ENCODE results near the gene HBE1.
"Not testable (repeated sequence)": the region's sequence is repeated elsewhere in the genome, so short reads cannot be mapped to it uniquely, and the experiment has no call there.

The HBE1 gene

GRCh38 chr11:5269715-5270147 lies at the start of gene HBE1:
HBE1 (minus strand) TSS chr11:5269945; CDS start chr11:5269890, 55 bp downstream.
- no peak for DNase-seq (ENCODE audit: low read depth, low spot score)

- no peak for DNase-seq (ENCODE audit: low read depth, low spot score)
Measured at GRCh38 chr11:5317292-5317691, 47.5 kb upstream of the HBE1 start.

- not testable (repeated sequence) for DNase-seq (ENCODE audit: low read depth, low spot score)
Measured at GRCh38 chr11:5313326-5314023, 43.7 kb upstream of the HBE1 start.

- no peak for DNase-seq (ENCODE audit: low read depth, low spot score)
Measured at GRCh38 chr11:5310423-5310822, 40.7 kb upstream of the HBE1 start.

GRCh38 chr11:5307256-5308019 lies 37.7 kb upstream of the HBE1 start:
- no peak for DNase-seq (ENCODE audit: low read depth, low spot score)

GRCh38 chr11:5304046-5304445 lies 34.3 kb upstream of the HBE1 start:
- no peak for DNase-seq (ENCODE audit: low read depth, low spot score)

- no peak for DNase-seq (ENCODE audit: low read depth, low spot score)
Measured at GRCh38 chr11:5303626-5304025, 33.9 kb upstream of the HBE1 start.

- DNase-seq (ENCODE audit: low read depth, low spot score) = no peak
Measured at GRCh38 chr11:5301846-5302245, 32.1 kb upstream of the HBE1 start, which contains the start of gene OR51B4. OR51B4 (minus strand) TSS chr11:5301946; CDS start chr11:5301946, 0 bp downstream.

GRCh38 chr11:5300251-5300650 lies 30.5 kb upstream of the HBE1 start:
- no peak for DNase-seq (ENCODE audit: low read depth, low spot score)

GRCh38 chr11:5298451-5298850 lies 28.7 kb upstream of the HBE1 start:
- no peak for DNase-seq (ENCODE audit: low read depth, low spot score)

- no peak for DNase-seq (ENCODE audit: low read depth, low spot score)
Measured at GRCh38 chr11:5297721-5298323, 28.1 kb upstream of the HBE1 start.

- DNase-seq (ENCODE audit: low read depth, low spot score) = not testable (repeated sequence)
Measured at GRCh38 chr11:5294342-5294995, 24.7 kb upstream of the HBE1 start.

- DNase-seq (ENCODE audit: low read depth, low spot score) = no peak
Measured at GRCh38 chr11:5293028-5293427, 23.3 kb upstream of the HBE1 start.

- no peak for DNase-seq (ENCODE audit: low read depth, low spot score)
Measured at GRCh38 chr11:5291207-5291838, 21.6 kb upstream of the HBE1 start.

- DNase-seq (ENCODE audit: low read depth, low spot score) = no peak
Measured at GRCh38 chr11:5290106-5290505, 20.4 kb upstream of the HBE1 start.

GRCh38 chr11:5289696-5290095 lies 20.0 kb upstream of the HBE1 start:
- DNase-seq (ENCODE audit: low read depth, low spot score) = no peak

- no peak for DNase-seq (ENCODE audit: low read depth, low spot score)
Measured at GRCh38 chr11:5288906-5289550, 19.3 kb upstream of the HBE1 start.

GRCh38 chr11:5288108-5288905 lies 18.6 kb upstream of the HBE1 start:
- DNase-seq (ENCODE audit: low read depth, low spot score) = no peak

GRCh38 chr11:5286901-5287300 lies 17.2 kb upstream of the HBE1 start:
- DNase-seq (ENCODE audit: low read depth, low spot score) = no peak

- no peak for DNase-seq (ENCODE audit: low read depth, low spot score)
Measured at GRCh38 chr11:5286351-5286750, 16.6 kb upstream of the HBE1 start.
